Prostate gland (tissue), 2 donors: ENCODE data around the gene SYDE2.

ENCODE experiments used
- POLR2A ChIP-seq: fragments of 450-650 bp; IDR thresholded peaks from one replicate; pipeline ENCODE4 v1.6.1; 2016; ENCODE audit warnings: antibody characterized with exemption, mild to moderate bottlenecking
- TF ChIP-seq, protein P1 (sequence below), 4 experiments: fragments of 200-600 bp in 2 of 4; fragments of 450-650 bp in 2 of 4; sonication (generic) in 2 of 4; IDR thresholded peaks; 1 replicate in 3 of 4; 2 replicates in 1 of 4; pipeline ENCODE4 v1.5.1; 2016 to 2019; ENCODE audit warnings: antibody characterized with exemption in 4 of 4, mild to moderate bottlenecking in 2 of 4, moderate library complexity in 2 of 4

DNA sequence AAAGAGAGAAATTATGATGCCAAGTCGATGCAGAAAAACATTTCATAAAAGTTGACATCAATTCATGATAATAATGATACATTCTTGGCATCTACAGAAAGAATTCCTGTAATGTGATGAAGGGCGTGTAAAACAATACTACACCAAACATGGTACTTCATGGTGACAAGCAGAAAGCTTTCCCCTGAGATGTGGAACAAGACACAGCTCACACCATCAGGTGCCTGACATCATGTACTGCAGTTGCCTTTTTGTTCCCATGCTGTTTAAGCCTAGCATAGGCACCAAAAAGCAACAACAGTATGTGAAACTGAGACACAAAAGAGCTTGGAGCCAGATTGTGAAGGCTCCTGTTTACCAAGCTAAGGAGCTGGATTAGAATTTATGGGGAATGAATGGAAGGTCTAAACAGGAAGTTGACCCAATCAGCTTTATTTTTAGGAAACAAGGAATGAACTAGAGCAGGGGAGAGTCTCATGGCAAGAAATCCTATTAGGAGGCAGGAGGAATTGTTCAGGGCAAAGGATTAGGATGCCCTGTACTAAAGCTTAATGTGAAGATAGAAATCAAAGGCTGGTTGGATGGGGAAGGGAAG is 67.2 kb downstream of the SYDE2 start:
- TF ChIP-seq, protein P1, sequence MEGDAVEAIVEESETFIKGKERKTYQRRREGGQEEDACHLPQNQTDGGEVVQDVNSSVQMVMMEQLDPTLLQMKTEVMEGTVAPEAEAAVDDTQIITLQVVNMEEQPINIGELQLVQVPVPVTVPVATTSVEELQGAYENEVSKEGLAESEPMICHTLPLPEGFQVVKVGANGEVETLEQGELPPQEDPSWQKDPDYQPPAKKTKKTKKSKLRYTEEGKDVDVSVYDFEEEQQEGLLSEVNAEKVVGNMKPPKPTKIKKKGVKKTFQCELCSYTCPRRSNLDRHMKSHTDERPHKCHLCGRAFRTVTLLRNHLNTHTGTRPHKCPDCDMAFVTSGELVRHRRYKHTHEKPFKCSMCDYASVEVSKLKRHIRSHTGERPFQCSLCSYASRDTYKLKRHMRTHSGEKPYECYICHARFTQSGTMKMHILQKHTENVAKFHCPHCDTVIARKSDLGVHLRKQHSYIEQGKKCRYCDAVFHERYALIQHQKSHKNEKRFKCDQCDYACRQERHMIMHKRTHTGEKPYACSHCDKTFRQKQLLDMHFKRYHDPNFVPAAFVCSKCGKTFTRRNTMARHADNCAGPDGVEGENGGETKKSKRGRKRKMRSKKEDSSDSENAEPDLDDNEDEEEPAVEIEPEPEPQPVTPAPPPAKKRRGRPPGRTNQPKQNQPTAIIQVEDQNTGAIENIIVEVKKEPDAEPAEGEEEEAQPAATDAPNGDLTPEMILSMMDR (IDR thresholded peaks at IDR 0.05), result no peak
- no peak for TF ChIP-seq POLR2A
